GM12878 (cell line): ENCODE results near the gene EOMES. TPM values are rescaled to one million over a fixed set of nuclear protein-coding genes. Genes with fewer than 3 reads are reported as not detected.

ENCODE experiments used
- BACH1 ChIP-seq: fragments of 450-650 bp; IDR thresholded peaks from 2 replicates; pipeline ENCODE4 v1.6.1; 2017; ENCODE audit warnings: mild to moderate bottlenecking, borderline replicate concordance
- BCLAF1 ChIP-seq: fragments of 450-650 bp; IDR thresholded peaks from 2 replicates; pipeline ENCODE4 v1.6.1; 2017; ENCODE audit warnings: antibody characterized with exemption, mild to moderate bottlenecking, moderate library complexity
- DPF2 ChIP-seq: fragments of 450-650 bp; IDR thresholded peaks from 2 replicates; pipeline ENCODE4 v1.6.1; 2017; ENCODE audit warnings: mild to moderate bottlenecking
- HDAC6 ChIP-seq: fragments of 200-600 bp; sonication (generic); IDR thresholded peaks from one replicate; pipeline ENCODE4 v1.8.0; 2017; ENCODE audit warnings: antibody characterized with exemption; ENCODE audit not compliant: unreplicated experiment
- MEF2B ChIP-seq: fragments of 450-650 bp; IDR thresholded peaks from 2 replicates; pipeline ENCODE4 v1.6.1; 2018; ENCODE audit warnings: mild to moderate bottlenecking, moderate library complexity; ENCODE audit not compliant: partially characterized antibody, poor library complexity, severe bottlenecking
- RFX5 ChIP-seq: IDR thresholded peaks from 2 replicates; pipeline ENCODE4 v1.6.1; 2011; ENCODE audit warnings: low read depth, low read length, improper control_type of control experiment
- TCF12 ChIP-seq: IDR thresholded peaks from 2 replicates; pipeline ENCODE4 v1.6.1; 2011; ENCODE audit warnings: low read depth, mild to moderate bottlenecking, low read length
- polyA plus RNA-seq, 11 experiments: library from polyadenylated mRNA; depleted of rRNA in 4 of 11; unstranded in 6 of 11; stranded (reverse) in 5 of 11; fragments of >200 nt; fragmentation: Nextera tagmentation in 4 of 11; fragmentation: Illumina TruSeq in 1 of 11; extraction: Ambion mirVana in 4 of 11; extraction: Trizol in 1 of 11; gene quantifications; 1 replicate in 1 of 11; 2 replicates in 10 of 11; pipeline versions ENCODE4 v1.2.1 to v1.2.3, GENCODE V29; 2011 to 2016; ENCODE audit warnings: inconsistent platforms in 2 of 11, missing spikeins in 2 of 11, low read depth in 1 of 11
- total RNA-seq, 4 experiments: library from RNA; depleted of rRNA in 3 of 4; stranded (reverse); fragments of >200 nt in 3 of 4; fragmentation: Illumina TruSeq in 1 of 4; extraction: Trizol in 1 of 4; gene quantifications; 2 replicates each; pipeline versions ENCODE4 v1.2.1 to v1.2.3, GENCODE V29; 2013 to 2021
- TF ChIP-seq, protein P1 (sequence below): fragments of 450-650 bp; IDR thresholded peaks from 2 replicates; pipeline ENCODE4 v1.6.1; 2018; ENCODE audit warnings: borderline replicate concordance, mild to moderate bottlenecking; ENCODE audit not compliant: partially characterized antibody

Gene EOMES
- total and polyA plus RNA-seq, 10 of the 15 experiments (the other 5 are each of a cell fraction or from before 2014, with no cell fraction given) = 1.5 to 178 (median 4.5) TPM

GRCh38 chr3:27712136-27713077 lies 9.7 kb downstream of the EOMES start (continued):
- TF ChIP-seq HDAC6 (no peak), RFX5 (no peak), DPF2 (0 out of 2 replicates have a peak, but pooled peaks have one; percentile 27), BACH1 (0 out of 2 replicates have a peak, but pooled peaks have one; percentile 48), TCF12 (no peak), BCLAF1 (no peak), MEF2B (peak; percentile 32)
- TF ChIP-seq, protein P1, sequence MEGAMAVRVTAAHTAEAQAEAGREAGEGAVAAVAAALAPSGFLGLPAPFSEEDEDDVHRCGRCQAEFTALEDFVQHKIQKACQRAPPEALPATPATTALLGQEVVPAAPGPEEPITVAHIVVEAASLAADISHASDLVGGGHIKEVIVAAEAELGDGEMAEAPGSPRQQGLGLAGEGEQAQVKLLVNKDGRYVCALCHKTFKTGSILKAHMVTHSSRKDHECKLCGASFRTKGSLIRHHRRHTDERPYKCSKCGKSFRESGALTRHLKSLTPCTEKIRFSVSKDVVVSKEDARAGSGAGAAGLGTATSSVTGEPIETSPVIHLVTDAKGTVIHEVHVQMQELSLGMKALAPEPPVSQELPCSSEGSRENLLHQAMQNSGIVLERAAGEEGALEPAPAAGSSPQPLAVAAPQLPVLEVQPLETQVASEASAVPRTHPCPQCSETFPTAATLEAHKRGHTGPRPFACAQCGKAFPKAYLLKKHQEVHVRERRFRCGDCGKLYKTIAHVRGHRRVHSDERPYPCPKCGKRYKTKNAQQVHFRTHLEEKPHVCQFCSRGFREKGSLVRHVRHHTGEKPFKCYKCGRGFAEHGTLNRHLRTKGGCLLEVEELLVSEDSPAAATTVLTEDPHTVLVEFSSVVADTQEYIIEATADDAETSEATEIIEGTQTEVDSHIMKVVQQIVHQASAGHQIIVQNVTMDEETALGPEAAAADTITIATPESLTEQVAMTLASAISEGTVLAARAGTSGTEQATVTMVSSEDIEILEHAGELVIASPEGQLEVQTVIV = no peak
